Natural killer cell (primary cell): ENCODE measurements around the gene DUS1L. TPM values are rescaled to one million over a fixed set of nuclear protein-coding genes. Genes with fewer than 3 reads are reported as not detected.

Source experiments
- ATAC-seq, 3 donors: fragments of 150-1000 bp in 2 of 3; fragments of 200-7000 bp in 1 of 3; cut with Tn5 transposase; 1 replicate in 1 of 3; 2 replicates in 2 of 3; pipeline ENCODE4 v1.10.0; 2021; ENCODE audit warnings: mild to moderate bottlenecking in 2 of 3, moderate library complexity in 2 of 3
- DNase-seq, 2 donors: peaks; one replicate each; pipeline versions ENCODE4 v3.0.0 to v3.0.0-alpha.2; 2013 to 2021; ENCODE audit warnings: mixed read lengths in 1 of 2
- H3K27ac ChIP-seq: one replicate; pipeline ENCODE4 v1.5.1; 2013; ENCODE audit warnings: mild to moderate bottlenecking, low read length
- H3K27me3 ChIP-seq: one replicate; pipeline ENCODE4 v1.6.1; 2013; ENCODE audit warnings: low read length; ENCODE audit not compliant: control insufficient read depth, insufficient read depth
- H3K36me3 ChIP-seq: one replicate; pipeline ENCODE4 v1.6.1; 2013; ENCODE audit warnings: low read length; ENCODE audit not compliant: control insufficient read depth, insufficient read depth
- H3K4me1 ChIP-seq: one replicate; pipeline ENCODE4 v1.6.1; 2013; ENCODE audit warnings: low read length; ENCODE audit not compliant: control insufficient read depth, insufficient read depth
- H3K4me3 ChIP-seq: one replicate; pipeline ENCODE4 v1.5.1; 2013; ENCODE audit warnings: low read length
- H3K9me3 ChIP-seq: one replicate; pipeline ENCODE4 v1.6.1; 2013; ENCODE audit warnings: low read length; ENCODE audit not compliant: control insufficient read depth, insufficient read depth
- H3K27ac Mint-ChIP-seq, 2 donors: one replicate each; pipeline ENCODE4 v1.8.0; 2022; ENCODE audit warnings: mild to moderate bottlenecking in 2 of 2, mixed read lengths in 2 of 2, moderate library complexity in 1 of 2
- H3K27me3 Mint-ChIP-seq, 2 donors: one replicate each; pipeline ENCODE4 v1.8.0; 2022; ENCODE audit warnings: low read depth in 2 of 2, mixed read lengths in 2 of 2
- H3K36me3 Mint-ChIP-seq: one replicate; pipeline ENCODE4 v1.8.0; 2022; ENCODE audit warnings: mixed read lengths
- H3K4me1 Mint-ChIP-seq, 2 donors: one replicate each; pipeline ENCODE4 v1.8.0; 2022; ENCODE audit warnings: mixed read lengths in 2 of 2
- H3K4me3 Mint-ChIP-seq: one replicate; pipeline ENCODE4 v1.8.0; 2022; ENCODE audit warnings: mild to moderate bottlenecking, moderate library complexity, mixed read lengths
- H3K9me3 Mint-ChIP-seq, 2 donors: one replicate each; pipeline ENCODE4 v1.8.0; 2022; ENCODE audit warnings: mixed read lengths in 2 of 2
- WGBS: methylation state at CpG from one replicate; pipeline ENCODE4 v1.1.7; 2013; ENCODE audit warnings: missing lambda C conversion rate; ENCODE audit not compliant: insufficient coverage; 5-methylcytosine and 5-hydroxymethylcytosine counted together
- intact Hi-C: fragments of 100-400 bp; cut with micrococcal nuclease; formaldehyde crosslinking; loops from one replicate; pipeline ENCODE4 v1.14.2; 2022
- total RNA-seq, 4 donors: library from RNA; stranded (reverse); fragments of 120-200 nt in 1 of 4; gene quantifications; one replicate each; pipeline versions ENCODE4 v1.2.3 to v1.2.4, GENCODE V29; 2013 to 2022
- TF ChIP-seq, protein P1 (sequence below): fragments of 200-600 bp; IDR thresholded peaks from one replicate; pipeline ENCODE4 v1.8.0; 2022; ENCODE audit warnings: antibody characterized with exemption

The DUS1L gene
- total RNA-seq, 3 donors from 2014 or later (not counting 1 experiment from before 2014, with no cell fraction given) = 122 to 144 (median 136) TPM

DNA sequence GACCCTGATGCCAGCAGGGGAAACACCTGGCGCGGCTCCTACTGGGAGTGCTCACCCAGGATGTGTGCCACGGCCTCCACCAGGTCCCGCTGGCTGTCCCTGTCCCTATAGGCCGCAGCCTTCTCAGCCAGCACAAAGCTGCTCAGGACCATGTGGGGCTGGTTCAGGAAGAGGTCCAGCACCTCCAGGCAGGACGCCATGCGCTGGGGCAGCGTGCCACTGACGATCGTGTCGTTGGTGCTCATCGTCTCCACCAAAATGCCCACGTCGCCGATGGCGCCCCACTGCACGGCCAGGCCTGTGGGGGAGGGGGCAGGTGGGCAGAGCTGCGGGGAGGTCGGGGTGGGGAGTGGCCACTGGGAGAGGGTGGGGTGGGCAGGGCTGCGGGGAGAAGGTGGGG is 15.9 kb upstream of the DUS1L start:
- Mint-ChIP-seq H3K27ac (no peak overlapping the region), H3K4me1 (no peaks in the 10 kb centered on the region), H3K4me3 (no peak overlapping the region), H3K36me3 (no peaks in the 10 kb centered on the region), H3K27me3 (no peaks in the 10 kb centered on the region), H3K9me3 (no peaks in the 10 kb centered on the region)
- DNase-seq (no peak), ATAC-seq (no peak)
- Histone ChIP-seq H3K9me3 (no peaks in the 10 kb centered on the region), H3K27ac (no peak overlapping the region), H3K4me1 (no peaks in the 10 kb centered on the region), H3K27me3 (no peaks in the 10 kb centered on the region), H3K36me3 (peaks cover 47% of the 10 kb centered on the region), H3K4me3 (no peak overlapping the region)
- whole genome bisulfite sequencing = 95% methylated on average over 19 of the region's 20 CpGs
- intact Hi-C loops = no loop called here
- TF ChIP-seq, protein P1, sequence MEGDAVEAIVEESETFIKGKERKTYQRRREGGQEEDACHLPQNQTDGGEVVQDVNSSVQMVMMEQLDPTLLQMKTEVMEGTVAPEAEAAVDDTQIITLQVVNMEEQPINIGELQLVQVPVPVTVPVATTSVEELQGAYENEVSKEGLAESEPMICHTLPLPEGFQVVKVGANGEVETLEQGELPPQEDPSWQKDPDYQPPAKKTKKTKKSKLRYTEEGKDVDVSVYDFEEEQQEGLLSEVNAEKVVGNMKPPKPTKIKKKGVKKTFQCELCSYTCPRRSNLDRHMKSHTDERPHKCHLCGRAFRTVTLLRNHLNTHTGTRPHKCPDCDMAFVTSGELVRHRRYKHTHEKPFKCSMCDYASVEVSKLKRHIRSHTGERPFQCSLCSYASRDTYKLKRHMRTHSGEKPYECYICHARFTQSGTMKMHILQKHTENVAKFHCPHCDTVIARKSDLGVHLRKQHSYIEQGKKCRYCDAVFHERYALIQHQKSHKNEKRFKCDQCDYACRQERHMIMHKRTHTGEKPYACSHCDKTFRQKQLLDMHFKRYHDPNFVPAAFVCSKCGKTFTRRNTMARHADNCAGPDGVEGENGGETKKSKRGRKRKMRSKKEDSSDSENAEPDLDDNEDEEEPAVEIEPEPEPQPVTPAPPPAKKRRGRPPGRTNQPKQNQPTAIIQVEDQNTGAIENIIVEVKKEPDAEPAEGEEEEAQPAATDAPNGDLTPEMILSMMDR = no peak

DNA sequence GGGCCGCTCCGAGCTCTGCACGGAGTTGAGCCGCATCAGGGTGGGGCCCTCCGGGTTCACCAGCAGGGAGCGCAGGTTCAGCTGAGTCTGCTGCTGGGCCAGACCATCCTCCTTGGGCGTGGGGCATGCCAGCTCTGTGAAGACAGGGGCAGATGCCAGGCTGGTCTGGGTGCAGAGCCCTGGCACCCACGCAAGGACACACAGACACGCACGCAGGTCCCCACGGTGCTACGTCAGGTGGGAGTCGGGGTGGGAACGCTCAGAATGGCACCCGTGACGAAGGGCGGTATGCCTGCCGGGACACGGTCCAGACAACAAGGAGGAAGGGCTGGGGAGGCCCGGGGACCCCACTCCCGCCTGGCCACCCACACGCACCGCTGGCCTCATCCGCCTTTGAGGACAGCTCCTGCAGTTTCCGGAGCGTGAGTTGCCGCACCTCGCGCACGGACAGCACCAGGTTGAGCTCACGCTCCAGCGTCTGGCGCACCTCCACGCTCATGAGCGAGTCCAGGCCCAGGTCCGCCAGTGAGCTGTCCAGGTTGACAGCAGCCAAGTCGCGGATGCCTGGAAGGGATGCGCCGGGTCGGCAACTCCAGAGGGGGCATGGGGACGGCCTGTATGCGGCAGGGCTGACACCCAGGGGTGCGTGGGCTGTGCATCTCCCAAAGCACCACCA is 15.3 kb upstream of the DUS1L start:
- intact Hi-C loops = loop anchor here (1.0 kb wide), 1 partner anchor 12 kb away; no protein-coding TSS in a partner anchor
- no peak overlapping the region for H3K27ac Mint-ChIP-seq
- Histone ChIP-seq H3K9me3 (no peaks in the 10 kb centered on the region), H3K27ac (no peak overlapping the region), H3K4me3 (no peak overlapping the region), H3K36me3 (peaks cover 40% of the 10 kb centered on the region), H3K27me3 (no peaks in the 10 kb centered on the region), H3K4me1 (no peaks in the 10 kb centered on the region)
- WGBS = 96% methylated on average over 44 of the region's 44 CpGs
- no peaks in the 10 kb centered on the region for H3K9me3 Mint-ChIP-seq
- H3K4me1 Mint-ChIP-seq = no peaks in the 10 kb centered on the region
- no peaks in the 10 kb centered on the region for H3K36me3 Mint-ChIP-seq
- ATAC-seq (no peak), DNase-seq (no peak)
- no peak overlapping the region for H3K4me3 Mint-ChIP-seq
- TF ChIP-seq, protein P1 = no peak
- no peaks in the 10 kb centered on the region for H3K27me3 Mint-ChIP-seq

DNA sequence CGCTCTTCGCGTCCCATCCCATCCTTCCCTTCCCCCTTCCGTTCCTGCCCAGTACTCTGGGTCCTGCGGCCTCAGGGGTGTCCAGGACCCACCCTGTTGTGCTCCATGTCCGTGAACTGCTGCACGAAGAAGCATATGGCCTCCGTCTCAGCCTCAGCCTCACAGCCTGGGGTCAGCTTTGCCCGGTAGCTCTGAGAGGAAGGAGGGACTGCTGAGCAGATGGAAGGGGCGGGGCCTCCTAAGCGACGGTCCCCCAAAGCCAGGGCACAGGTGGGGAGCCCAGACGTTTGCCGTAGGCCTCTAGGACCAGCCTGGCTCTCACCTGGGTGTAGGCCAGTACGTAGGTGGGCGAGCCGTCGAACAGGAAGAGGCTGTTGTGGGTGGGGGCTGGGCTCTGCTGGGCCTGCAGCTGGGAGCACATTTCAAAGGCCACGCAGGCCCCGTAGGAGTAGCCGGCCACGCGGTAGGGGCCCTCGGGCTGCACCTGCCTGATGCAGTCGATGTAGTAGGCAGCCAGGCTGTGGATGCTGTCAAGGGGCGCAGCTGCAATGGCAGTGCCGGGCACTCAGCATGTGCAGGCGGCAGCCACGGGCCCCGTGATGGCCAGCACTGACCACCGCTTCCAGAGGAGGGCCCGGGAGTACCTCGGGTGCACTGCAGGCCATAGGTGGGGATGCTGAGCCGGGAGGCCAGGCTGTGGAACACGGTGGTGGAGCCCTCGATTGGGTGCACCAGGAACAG is 14.6 kb upstream of the DUS1L start:
- Histone ChIP-seq H3K4me1 (no peaks in the 10 kb centered on the region), H3K27me3 (no peaks in the 10 kb centered on the region), H3K27ac (no peak overlapping the region), H3K4me3 (no peak overlapping the region), H3K36me3 (peaks cover 38% of the 10 kb centered on the region), H3K9me3 (no peaks in the 10 kb centered on the region)
- Mint-ChIP-seq H3K4me3 (no peak overlapping the region), H3K4me1 (no peaks in the 10 kb centered on the region), H3K9me3 (no peaks in the 10 kb centered on the region), H3K36me3 (no peaks in the 10 kb centered on the region), H3K27ac (no peak overlapping the region), H3K27me3 (no peaks in the 10 kb centered on the region)
- TF ChIP-seq, protein P1 = no peak
- no peak for DNase-seq
- intact Hi-C loops = loop anchor here (1.0 kb wide), 1 partner anchor 11 kb away; no protein-coding TSS in a partner anchor
- 95% methylated on average over 36 of the region's 36 CpGs for WGBS
- ATAC-seq = no peak
